Glomerular visceral epithelial cell (primary cell): Measurements from ENCODE around the gene ST8SIA1.
A peak's percentile ranks its signal among the peaks of the same experiment; 100 is the strongest.

ENCODE experiments used
- DNase-seq: peaks from one replicate; pipeline ENCODE4 v3.0.0-alpha.2; 2016; ENCODE audit errors: extremely low spot score

The ST8SIA1 gene

DNA sequence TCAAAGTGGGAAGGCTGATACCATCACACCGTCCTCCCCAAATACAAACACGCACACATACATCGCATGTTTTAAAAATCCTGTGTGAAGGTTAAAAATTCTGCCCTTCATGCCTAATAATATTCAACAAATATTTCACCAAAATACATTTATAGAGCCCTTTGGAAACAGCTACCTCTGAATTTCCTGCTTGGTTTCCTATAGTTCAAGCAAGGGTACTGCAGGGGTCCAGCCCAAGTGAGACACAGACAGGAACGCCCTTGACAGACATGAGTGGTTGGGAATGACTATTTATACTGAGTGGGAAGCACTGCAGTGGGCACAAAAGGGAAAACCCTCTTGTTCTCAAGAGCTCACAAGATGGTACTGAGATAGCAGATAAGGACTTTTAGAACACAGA is 51.0 kb downstream of the ST8SIA1 start:
- no peak for DNase-seq

DNA sequence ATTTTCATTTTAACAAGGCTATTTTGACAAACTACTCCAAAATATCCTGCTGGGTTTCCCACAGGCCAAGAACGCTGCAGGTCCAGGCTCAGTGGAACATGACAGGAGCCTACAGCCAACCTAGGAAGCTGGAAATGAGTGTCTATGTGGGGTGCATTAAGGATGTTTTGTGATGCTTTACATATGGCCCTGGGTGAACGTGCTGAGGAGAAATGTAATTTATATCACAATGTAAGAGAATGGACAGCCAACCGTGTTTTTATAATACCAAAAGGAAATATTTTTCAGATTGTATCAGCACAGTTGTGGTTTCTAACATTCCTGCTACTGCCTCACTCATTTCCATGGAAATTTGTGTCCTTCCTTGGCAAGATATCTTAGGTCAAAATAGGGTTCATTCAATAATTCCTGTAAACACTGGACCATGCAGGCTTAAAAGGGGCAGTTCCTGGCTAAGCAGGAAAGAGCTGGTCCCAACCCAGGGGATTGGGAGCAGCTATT is 51.5 kb downstream of the ST8SIA1 start:
- peak; percentile 82 for DNase-seq

DNA sequence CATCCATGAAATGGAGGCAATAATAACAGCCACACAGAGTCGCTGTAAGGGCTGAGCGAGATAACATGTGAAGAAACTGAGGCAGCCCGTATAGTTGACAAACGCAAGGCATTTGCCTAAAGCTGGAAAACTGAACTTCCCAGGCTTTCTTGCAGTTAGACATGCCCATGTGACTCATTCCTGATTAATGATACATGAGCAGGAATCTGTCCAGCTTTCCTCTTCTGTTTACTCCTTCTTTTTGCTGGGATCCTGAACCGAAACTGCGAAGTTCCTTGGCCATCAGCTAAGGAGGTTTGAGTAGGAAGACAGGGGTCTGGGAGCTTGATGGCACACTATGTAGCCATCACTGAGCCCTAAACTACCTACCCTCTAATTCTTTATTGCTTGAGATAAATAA is 52.2 kb downstream of the ST8SIA1 start:
- DNase-seq, result peak; percentile 71

DNA sequence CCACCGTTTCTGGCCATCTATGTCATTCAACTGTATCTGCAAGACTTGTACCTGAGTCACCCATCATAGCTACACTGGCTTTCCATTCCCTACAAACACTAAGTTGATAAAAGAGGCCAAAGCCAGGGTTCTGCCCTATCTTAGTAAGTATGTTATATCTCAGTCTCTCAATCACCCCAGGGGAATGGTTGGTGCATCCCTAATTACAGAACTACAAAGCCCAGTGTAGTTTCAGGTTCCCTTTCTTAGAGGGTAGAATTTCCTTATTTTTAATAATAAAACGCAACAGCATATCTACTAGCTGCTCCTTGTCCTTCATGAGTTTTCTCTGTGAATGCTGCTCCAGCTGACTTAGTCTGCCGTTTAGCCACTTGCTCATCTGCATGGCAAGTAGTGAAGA is 57.6 kb downstream of the ST8SIA1 start:
- no peak for DNase-seq

DNA sequence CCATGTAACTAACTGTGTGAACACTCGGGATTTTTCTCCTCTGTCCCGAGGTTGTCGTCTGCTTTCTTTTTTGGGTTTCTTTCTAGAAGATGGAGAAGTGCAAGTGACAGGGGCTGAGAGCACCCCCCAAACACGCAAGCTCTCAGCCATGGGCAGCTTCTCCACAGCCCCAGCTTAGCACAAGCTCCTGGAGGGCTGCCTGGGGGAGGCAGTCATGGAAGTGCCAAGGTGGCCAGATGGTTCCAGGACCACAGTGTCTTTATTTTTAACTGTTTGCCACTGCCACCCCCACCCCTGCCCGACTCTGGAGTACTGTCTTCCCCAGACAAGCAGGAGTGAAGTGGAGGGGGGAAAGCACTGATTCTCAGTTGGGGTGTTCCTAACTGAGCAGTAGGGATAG is 58.2 kb downstream of the ST8SIA1 start:
- no peak for DNase-seq

DNA sequence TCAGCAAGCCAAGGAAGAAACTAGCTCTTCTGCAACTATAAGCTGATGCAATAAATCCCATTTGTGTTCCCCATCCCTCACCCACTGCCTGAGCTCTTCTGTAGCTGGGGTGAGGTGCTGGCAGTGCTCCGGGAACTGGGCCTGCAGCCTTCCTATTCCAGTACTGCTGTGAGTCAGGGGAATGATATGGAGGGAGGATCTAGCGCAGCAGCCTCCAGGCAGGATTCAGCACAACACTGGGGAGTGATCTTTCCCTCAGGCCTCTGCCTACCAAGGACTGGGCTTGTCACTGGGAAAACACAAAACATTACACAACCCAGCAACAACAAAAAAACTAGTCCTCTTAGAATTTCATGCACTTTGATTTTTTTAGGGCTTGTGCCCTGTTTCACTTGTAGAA is 58.7 kb downstream of the ST8SIA1 start:
- peak; percentile 87 for DNase-seq

DNA sequence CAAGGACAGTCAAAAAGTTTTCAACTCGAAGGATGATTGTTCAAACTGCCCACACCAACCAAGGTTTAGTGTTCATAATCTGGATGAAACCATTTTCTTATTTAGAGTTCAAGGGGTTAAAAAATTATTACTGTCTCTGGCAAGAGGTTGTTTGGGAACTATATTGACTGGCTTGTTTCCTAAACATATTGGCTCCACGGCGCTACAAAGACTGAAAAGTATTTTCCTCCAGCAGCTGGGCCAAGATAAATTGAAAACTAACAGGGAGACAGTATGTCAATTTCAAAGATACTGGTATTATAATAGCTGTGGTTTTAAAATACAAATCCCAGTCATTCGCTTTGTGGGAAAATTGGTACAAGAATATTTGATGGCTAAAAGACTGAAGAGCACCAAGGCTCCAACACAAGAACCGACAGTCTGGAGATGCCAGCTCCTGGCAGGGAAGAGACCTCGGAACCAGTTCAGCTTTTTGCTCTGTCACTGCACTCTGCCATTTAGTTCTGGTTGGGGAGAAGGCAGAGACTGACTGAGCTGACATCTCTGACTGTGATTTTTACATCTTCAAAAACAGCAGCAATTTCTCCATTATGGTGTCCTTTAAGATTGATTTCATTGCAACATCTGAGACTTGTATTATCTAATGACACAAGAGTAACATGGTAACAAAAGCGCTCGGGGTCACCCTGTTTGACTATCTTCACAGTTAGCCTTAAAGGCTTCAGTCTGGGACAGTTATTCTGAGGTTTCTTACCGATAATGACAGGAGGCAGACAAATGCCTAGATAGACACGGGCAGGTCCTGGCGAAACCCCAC is 62.0 kb downstream of the ST8SIA1 start:
- DNase-seq, result no peak

DNA sequence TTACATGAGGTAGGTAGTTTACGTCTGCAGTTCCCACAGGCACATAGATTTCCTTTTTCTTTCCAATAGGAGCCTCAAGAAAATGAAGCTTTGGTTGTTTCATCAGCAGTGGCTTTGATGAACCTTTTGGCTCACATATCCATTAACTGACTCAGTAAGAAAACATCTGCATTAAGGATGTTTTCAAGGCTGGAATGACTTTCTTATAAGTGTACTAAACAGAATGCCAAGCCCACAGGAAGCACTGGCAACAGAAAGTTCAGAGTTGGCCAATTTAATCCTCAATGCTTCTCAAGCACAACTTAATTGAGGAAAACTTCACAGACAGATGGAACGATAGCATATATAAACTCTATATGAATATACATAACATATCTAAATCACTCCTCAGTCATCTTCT is 63.5 kb downstream of the ST8SIA1 start:
- DNase-seq, result peak; percentile 39

DNA sequence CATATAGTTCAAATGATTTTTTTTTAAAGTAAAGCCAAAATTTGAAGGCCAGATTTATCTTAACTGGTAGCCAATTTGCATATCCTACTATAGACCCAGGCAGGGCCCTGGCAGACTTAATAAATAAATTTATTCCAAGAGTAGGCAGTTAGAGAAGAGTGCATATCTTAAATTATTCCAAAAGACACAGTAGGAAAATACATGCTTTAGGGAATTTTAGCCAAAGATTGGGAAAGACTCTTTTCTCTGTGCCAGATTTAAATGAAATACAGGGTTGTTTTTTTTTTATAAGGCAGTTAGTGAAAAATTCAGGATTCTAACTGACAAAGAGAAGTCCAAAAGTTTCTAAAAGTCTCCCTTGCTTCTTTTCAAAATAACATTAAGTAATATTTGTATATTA is 65.5 kb downstream of the ST8SIA1 start:
- no peak for DNase-seq

DNA sequence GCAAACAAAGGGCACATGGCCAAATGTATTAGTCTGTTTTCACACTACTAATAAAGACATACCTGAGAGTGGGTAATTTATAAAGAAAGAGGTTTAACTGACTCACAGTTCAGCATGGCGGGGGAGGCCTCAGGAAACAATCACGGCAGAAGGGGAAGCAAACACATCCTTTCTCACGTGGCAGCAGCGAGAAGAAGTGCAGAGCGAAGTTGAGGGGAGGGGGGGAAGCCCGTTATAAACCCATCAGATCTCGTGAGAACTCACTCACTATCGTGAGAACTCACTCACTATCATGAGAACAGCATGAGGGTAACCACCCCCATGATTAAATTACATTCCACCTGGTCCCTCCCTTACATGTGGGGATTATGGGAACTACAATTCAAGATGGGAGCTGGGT is 66.1 kb downstream of the ST8SIA1 start:
- DNase-seq, result no peak

DNA sequence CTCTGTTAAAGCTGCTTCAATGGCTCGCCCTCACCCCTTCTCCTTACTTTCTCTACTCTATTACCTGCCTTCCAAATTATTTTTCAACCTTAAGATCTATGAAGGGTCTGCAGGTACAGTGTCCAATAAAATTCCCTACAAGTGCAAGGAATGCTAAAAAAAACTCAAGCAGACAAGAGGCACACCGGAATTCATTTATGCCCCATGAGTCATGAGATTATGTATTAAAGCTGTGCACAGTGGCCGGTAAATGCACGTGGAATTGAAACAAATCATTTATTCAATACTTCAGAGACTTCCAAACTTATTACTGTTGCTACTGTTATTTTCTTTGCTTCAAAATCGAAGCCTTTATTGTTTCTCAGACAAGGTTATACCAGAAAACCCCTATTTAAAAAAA is 68.4 kb downstream of the ST8SIA1 start:
- DNase-seq, result peak; percentile 7

DNA sequence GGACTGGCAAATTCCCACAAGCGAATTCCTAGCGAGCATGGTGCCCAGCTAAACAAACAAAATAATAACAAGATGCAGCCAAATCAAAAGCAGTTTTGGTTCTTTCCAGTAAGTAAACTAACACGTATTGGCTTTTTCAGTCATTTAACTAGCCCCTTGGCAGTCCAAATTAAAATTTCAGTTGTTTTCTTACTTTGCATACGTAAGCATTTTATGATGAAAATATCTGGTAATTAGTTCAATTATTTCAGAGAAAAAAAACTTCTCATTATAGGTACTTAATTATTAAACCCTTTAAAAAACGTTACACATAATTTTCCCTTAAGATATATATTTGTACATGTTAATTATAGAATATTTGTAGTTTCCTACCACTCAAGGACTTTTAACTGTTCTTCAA is 70.1 kb downstream of the ST8SIA1 start:
- DNase-seq, result no peak

DNA sequence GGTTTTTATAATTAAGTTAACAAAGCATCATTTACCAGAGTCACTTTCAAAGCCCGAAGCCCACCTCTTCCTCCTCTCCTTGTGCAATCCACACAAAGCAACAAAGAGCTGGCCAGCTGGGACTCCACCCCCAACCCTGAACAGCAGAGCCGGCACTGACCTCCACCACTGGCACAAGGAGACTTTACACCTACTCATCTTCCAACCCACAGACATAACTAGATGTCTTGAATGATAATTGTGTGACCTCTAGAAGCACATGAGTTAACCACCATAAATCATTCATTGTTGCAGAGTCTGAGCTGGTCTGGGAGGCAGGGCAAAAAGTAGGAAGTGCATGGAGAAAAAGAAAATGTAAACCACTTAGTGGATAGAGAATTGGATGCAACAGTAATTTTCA is 72.2 kb downstream of the ST8SIA1 start:
- DNase-seq, result peak; percentile 37

DNA sequence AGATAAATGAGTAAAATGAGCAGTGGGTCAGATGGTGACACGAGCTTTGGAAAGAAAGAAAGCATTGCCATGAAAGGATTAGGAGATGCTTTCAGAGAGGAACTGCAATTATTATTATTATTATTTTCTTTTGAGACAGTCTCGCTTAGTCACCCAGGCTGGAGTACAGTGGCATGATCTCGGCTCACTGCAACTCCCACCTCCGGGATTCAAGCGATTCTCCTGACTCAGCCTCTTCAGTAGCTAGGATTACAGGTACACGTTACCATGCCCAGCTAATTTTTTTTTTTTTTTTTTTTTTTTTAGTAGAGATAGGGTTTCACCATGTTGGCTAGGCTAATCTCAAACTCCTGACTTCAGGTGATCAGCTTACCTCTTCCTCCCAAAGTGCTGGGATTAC is 77.4 kb downstream of the ST8SIA1 start:
- DNase-seq, result no peak

DNA sequence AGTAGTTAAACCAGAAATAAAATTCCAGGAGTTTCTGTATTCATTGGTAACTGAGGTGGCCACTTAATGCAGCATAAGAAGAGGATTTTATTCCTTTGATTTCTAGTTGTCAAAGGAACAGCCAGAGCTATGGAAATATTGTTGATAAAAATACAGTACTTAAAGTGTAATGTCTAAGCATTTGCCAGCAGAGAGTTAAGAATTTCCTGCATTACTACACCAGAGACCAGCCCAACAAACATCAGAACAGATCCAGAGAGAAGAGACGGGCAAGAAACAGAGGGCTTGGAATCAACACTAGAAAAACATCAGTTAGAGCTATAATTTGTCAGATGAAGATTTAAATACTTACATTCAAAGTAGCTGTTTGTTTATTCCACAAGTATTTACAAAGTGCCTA is 77.9 kb downstream of the ST8SIA1 start:
- no peak for DNase-seq

DNA sequence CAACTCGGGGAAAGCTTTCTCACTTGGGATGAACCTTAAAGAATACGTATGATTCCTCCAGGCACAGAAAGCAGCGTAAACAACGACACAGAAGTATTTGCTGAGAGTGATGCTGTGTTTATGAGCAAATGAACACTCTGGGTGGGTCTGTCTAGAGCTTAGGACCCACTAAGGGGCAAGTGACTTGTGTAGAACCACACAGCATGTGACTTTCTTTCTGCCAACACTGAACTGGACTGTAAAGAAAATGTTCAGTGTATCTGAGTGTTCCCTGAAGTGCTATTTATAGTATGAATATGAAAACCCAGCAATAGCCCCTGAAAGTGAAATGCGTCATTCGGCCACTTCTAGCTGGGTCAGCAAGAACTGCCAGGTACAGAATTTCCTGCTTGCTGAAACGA is 78.5 kb downstream of the ST8SIA1 start:
- DNase-seq, result no peak

DNA sequence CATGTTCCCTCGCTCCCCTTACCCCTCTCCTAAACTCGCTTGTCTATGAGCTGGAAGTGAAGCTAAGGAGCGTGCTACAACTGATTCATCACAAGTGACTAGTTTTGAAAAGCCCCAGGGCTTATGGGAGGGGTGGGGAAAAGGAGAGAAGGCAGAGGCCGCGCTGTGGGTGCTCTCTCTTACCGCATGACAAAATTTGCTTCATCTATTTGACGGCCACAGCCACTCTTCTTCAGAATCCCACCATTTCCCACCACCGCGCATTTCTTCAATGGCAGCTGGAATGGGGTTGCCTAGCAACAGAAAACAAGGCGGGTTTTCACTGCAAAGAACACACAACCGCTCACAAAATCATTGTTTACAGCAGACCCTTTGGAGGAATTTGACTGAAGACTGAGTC is 79.4 kb downstream of the ST8SIA1 start:
- DNase-seq, result no peak

DNA sequence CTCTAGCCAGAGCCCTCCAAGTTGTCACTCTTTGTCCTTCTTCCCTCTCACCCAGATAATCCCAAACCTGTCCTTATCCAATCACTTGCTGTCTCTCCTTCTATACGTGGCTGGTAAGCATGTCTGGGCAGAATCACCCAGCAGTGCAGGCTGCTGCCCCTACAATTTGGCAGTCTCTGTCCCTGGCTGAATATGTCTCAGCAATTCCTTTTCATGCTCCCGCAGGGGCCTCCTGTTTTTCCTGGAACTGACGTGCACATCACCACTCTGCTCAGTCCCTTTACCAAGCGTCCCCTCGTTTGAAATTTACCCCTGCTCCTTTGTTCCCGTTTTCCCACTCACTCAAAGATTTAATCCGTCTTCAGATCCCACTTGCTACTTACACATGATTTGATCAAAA is 80.0 kb downstream of the ST8SIA1 start:
- DNase-seq, result no peak

DNA sequence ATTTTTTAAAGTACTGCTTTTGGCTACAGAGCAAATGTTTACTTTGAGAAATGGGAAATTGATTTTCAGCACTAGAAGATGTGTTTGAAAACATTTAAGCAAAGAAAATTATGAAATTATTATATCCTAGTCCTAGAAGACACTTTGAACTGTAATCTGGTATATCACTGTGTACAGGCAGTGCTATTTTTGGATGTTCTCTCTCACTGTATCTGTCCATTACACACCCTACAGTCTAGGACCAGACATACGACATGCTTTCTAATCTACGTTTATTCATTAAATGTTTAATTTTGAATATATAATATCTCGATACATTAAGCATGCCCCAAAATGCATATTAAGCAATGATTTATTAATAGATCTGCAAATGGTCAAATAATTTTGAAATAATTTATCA is 82.5 kb downstream of the ST8SIA1 start:
- no peak for DNase-seq

DNA sequence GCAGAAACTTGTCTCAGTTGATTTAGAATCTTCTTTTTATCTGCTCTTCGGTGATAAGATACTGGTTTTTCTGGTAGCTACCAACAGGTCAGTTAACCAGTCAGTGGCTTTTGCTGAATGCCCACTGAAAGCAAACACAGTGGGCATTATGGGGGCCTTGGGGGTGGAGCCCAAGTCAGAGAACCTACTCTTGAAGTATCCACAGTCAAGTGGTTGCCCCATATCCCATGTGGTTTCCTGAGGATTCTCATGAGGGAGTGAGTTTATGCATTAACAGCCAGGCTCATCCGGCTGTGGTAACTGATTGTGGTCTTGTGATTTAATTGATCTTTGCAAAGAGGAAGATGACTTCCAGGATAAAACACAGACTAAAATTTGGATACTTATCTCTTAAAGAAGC is 83.7 kb downstream of the ST8SIA1 start:
- DNase-seq, result peak; percentile 26

DNA sequence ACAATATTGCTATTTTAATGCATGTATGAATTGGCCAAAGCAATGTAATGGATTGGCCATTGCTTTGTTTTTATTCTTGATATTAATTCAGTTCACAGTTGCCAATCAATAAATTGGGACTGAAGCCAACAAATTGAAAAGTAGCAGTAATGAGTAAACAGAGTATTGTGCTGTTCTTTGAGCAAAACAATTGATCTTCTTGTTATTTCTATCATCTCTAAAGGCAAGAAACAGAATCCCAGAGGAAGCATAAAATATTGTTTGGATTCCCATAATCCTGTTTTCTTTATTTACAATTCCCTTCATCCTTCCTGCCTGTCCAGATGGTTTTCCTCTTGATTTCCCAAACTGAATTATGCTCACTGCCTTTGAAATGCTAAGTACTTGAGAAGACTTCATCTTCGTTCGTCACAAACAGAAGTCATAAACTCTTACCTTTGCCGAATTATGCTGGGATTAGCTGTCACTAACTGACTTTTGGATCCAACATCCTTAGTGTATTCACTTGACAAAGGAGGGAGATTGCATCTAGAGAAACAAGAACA is 85.9 kb downstream of the ST8SIA1 start:
- DNase-seq, result no peak

DNA sequence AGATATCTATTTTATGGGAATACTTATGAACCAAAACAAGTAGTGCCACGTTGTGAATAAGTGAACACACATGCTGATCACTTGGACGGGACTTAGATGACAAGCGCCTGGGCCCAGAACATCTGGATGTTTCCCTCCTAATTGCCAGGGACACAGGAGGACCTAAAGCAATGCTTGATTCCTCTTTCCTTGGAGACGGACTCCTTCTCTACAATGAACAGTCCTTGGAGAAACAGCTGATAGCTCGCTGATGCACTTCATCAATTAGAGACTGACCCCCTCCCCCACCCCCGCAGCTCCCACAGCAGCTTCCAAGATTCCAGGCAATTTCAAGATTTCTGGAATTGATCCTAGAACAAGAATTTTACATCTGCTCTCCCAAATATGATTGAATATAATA is 86.4 kb downstream of the ST8SIA1 start:
- DNase-seq, result no peak

DNA sequence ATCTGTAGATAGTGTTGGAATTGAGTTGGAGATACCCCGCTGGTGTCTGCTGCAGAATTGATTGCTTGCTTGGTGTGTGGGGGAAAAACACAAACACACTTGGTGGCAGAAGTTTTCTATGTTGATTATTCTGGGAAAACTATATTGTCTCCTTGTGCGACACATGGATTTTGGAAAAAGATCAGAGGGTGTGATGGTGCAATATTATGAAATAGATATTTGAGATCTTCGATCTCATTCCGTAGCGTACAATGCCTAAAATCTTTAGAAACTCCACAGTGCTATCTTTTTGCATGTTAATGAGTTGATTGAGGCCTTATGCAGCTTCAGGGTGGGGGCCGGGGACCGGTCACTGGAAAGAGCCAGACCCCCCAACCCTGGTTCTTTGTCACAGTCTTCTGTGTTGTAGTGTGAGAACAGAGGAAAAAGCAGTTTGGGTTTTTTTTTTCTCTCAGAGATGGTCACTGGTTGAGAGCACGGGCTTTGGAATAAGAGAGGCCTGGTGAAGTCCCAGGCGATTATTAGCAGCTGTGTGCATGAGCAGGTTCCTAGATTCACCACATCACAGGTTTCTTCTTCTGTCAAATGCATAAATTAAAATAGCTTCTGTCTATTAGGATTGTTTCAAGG is 88.2 kb downstream of the ST8SIA1 start:
- no peak for DNase-seq
